ENCODE measurements around the gene ATP6V1G3.

- no peak for TF ChIP-seq CTCF (IDR thresholded peaks at IDR 0.05)
- TF ChIP-seq POLR2A (IDR thresholded peaks at IDR 0.05), result no peak
- TF ChIP-seq EP300 (IDR thresholded peaks at IDR 0.05), result no peak
- no peak for TF ChIP-seq POLR2AphosphoS5 (IDR thresholded peaks at IDR 0.05)
Observed at GRCh38 chr1:198491596-198491995, 48.9 kb downstream of the ATP6V1G3 start.
